Measurements from ENCODE around the gene FRY.

DNA sequence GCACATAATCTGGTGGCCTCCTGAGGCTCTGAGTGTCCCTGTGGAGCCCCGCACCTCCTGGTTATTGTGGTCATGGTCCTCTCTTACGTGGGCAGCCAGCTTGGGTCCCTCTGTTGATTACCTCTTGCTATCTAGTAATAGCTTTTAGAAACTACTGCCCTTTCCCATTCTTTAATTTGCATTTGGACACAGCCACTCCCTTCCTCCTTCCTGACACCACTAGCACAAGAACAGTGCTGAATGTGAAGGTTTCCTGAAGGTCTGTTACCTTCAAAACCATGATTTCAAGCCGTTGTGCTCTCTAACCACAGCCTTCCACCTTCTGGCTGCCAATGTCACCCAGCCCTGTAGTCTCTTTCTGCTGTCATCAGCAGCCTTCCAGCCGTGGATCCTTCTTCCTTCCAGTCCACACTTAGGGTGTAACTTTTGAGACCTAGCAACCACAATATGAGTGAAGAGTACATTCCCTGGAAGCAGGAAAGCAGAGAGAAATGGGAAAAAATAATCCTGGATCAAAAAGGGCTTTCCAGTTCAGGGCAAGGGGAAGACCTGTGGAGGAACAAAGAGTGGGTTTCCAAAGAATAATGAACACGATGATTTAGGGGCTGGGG is 130.9 kb downstream of the FRY start:
- TF ChIP-seq, protein P1, sequence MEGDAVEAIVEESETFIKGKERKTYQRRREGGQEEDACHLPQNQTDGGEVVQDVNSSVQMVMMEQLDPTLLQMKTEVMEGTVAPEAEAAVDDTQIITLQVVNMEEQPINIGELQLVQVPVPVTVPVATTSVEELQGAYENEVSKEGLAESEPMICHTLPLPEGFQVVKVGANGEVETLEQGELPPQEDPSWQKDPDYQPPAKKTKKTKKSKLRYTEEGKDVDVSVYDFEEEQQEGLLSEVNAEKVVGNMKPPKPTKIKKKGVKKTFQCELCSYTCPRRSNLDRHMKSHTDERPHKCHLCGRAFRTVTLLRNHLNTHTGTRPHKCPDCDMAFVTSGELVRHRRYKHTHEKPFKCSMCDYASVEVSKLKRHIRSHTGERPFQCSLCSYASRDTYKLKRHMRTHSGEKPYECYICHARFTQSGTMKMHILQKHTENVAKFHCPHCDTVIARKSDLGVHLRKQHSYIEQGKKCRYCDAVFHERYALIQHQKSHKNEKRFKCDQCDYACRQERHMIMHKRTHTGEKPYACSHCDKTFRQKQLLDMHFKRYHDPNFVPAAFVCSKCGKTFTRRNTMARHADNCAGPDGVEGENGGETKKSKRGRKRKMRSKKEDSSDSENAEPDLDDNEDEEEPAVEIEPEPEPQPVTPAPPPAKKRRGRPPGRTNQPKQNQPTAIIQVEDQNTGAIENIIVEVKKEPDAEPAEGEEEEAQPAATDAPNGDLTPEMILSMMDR (IDR thresholded peaks at IDR 0.05 in 8 of 11, conservative IDR thresholded peaks at IDR 0.05 in 3 of 11): no peak
- TF ChIP-seq POLR2AphosphoS5 (IDR thresholded peaks at IDR 0.05): no peak
- no peak for TF ChIP-seq POLR2A (IDR thresholded peaks at IDR 0.05)
